ENCODE data around the gene LHFPL6.

LHFPL6 gene

GRCh38 chr13:39602614-39603366 is at the start of gene LHFPL6:
Gene LHFPL6, minus strand, starts transcription at chr13:39603193.
- DNase-seq (ENCODE audit: low read depth): peak; percentile 88

- no peak for DNase-seq (ENCODE audit: low read depth)
Observed at GRCh38 chr13:39646122-39646521, 43.1 kb upstream of the LHFPL6 start.

DNA sequence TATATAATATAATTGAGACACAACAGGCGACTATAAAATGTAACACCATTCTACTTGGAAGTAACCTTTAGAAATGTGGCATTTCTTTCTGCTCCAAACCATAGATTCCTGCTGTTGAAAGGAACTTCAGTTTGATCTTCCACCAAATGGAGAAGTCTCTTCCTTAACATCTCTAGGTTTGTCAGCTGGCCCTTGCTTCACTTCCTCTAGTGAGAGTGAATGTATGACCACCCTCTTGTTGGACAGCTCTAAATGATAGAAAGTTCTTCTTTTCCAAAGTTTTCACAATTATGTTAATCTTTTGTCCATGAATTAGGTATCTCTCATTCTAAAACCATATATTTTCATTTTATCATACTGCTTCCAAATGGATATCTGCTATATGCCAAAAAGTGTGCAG is 38.7 kb upstream of the LHFPL6 start:
- no peak for DNase-seq (ENCODE audit: low read depth)

- no peak for DNase-seq (ENCODE audit: low read depth)
Observed at GRCh38 chr13:39637890-39638289, 34.9 kb upstream of the LHFPL6 start.

GRCh38 chr13:39635564-39635963 is 32.6 kb upstream of the LHFPL6 start:
- DNase-seq (ENCODE audit: low read depth): no peak

DNA sequence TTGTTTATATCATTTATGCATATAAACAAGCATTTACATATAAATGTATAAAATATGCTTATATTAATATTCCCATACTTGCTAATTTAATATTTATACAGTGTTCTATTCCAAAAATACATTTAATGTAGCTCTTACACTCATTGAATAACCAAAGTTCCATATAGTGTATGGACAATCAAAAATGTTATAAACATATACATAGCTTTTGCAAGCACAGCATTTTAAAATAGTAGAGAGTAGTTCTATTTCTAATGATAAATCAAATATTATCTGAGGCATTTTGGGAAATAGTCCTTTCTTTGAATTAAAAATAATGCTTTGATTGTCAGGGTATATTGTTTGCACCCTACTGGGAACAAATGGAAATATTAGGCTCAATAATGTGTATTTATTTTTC is 30.0 kb upstream of the LHFPL6 start:
- DNase-seq (ENCODE audit: low read depth): no peak

- DNase-seq (ENCODE audit: low read depth): no peak
Observed at GRCh38 chr13:39631307-39631706, 28.3 kb upstream of the LHFPL6 start.

GRCh38 chr13:39623466-39623865 is 20.5 kb upstream of the LHFPL6 start:
- no peak for DNase-seq (ENCODE audit: low read depth)

GRCh38 chr13:39618561-39618960 is 15.6 kb upstream of the LHFPL6 start:
- no peak for DNase-seq (ENCODE audit: low read depth)

- DNase-seq (ENCODE audit: low read depth): peak; percentile 59
Observed at GRCh38 chr13:39616087-39616694, 13.2 kb upstream of the LHFPL6 start.

- peak; percentile 76 for DNase-seq (ENCODE audit: low read depth)
Observed at GRCh38 chr13:39612023-39612637, 9.1 kb upstream of the LHFPL6 start.

- DNase-seq (ENCODE audit: low read depth): no peak
Observed at GRCh38 chr13:39607876-39608275, 4.9 kb upstream of the LHFPL6 start.

DNA sequence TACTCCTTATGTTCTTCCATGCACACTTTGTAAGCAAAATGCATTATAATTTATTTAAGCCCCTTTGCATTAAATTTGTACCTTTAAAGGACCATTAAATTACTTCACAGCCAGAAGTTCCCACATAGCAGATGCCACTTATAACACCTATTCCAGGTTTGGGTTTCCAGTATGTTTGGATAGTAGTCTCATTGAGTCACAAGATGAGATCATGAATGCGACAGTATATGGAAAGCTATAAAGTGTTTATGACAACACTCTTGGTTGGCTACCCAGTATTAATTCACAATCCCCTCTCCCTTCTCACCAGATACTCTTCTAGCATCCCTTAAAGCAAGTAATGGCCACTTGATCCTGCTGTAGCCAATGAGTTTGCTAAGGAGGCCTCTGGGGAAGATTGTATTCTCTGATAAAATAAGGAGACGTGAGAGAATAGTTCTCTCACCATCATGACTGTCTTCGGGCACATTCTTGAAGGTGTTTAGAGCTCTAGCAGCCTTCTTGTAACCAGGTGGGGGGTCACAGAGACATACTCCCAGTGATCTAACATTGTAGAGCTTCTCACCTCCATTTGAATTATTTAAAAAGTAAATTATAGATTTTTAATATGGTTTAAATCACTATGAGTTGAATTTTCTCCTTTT is 2.8 kb upstream of the LHFPL6 start:
- DNase-seq (ENCODE audit: low read depth): no peak

- DNase-seq (ENCODE audit: low read depth): no peak
Observed at GRCh38 chr13:39604756-39605155, 1.8 kb upstream of the LHFPL6 start.

DNA sequence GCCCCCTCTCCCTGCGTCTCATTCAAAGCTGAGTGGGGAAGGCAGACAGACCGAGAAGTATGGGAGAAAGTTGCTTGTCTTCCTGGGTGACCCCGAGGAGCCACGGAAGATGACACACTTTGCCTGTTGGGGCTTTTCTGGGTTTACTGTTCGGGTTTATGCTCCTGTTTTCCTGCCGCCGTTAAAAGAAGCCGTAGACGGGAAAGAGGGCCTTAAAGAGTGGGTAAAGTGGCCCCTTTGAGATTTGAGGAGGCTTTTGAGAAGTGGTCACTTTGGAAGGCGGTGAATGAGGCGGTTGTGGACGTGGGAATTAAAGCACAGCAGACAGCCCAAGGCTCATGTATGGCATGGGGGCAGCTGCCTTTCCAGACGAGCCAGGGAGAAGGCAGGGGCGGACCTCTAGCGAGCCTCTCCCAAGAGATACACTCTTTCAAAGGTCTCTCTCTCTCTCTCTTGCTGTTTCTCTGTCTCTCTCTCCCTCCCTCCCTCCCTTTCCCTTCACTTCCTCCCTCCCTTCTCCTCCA is 493 bp upstream of the LHFPL6 start:
- peak; percentile 34 for DNase-seq (ENCODE audit: low read depth)

- DNase-seq (ENCODE audit: low read depth): no peak
Observed at GRCh38 chr13:39602277-39602613, 748 bp downstream of the LHFPL6 start.

- no peak for DNase-seq (ENCODE audit: low read depth)
Observed at GRCh38 chr13:39601636-39602035, 1.4 kb downstream of the LHFPL6 start.

DNA sequence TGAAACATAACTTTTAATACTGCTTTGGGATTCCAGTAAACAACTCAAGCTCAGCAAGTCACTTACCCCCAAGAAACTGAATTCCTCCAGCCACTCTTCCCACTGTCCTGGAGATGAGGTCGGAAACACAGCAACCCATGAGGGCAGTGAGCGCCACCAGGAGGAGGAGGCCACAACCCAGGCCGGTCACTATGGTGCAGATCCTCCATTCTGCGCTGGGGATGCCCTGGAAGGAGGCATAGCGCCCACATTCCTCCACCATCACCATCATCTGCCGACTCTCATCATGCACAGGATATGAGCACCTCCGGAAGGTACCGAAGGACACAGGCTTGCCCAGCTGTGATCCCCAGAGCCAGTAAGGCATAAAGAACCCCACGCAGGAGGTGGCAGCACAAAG is 2.2 kb downstream of the LHFPL6 start:
- no peak for DNase-seq (ENCODE audit: low read depth)

DNA sequence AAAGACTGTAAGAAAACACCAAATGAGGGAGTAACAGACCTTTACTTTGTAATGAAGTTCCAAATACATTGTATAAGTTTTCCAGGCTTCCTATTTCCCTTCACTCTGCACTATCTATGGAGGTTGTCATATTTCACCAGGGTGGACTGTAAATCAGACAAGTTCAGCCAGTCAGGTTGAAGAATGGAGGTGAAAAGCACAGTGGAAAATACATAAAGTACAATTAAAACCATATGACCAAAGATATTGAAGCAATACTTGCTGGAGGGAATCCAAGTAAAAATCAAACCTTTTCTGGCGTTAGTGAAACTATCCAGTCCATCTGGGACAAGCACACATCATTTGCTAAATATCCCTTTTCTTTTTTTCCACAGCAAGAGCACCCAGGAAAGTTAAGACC is 3.2 kb downstream of the LHFPL6 start:
- DNase-seq (ENCODE audit: low read depth): peak; percentile 43

- no peak for DNase-seq (ENCODE audit: low read depth)
Observed at GRCh38 chr13:39599012-39599411, 4.0 kb downstream of the LHFPL6 start.

DNA sequence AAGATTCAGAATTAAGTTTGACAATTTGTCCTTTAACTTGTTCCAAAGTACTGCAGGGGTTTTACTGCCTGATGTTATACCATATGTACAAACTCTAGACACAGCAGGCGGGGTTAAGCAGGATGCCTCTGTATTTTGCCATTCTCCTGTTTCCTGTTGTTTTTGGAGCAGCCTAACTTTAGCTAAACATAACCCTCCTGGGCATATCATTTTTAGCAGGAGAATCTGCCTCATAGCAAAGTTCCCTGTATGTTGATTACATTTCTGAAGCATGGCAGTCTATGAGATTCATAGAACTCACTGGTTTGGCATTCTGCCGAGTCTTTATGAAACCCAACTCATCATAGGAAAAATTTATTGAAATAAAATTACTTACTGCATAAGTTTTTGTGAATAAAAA is 5.2 kb downstream of the LHFPL6 start:
- peak; percentile 58 for DNase-seq (ENCODE audit: low read depth)

GRCh38 chr13:39596685-39597084 is 6.3 kb downstream of the LHFPL6 start:
- no peak for DNase-seq (ENCODE audit: low read depth)

DNA sequence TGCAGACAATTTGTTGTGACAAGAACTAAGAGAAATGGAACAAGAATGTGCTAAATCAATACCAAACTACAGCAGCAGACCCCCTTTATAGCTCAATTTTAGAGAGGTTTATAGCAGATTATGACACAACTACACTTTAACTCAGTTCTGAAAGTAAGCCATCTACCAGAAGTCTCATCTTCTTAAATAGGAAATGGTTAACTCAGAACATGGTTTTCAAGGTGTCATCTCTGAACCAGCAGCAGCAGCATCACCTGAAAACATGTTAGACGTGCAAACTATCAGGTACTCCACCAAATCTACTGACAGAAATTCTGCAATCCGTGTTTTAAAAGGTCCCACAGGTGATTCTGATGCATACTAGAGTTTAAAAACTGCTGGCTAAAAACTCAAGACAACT is 6.8 kb downstream of the LHFPL6 start:
- no peak for DNase-seq (ENCODE audit: low read depth)
